Panc1 (cell line): Measurements from ENCODE around the gene UFSP1. TPM values are rescaled to one million over a fixed set of nuclear protein-coding genes. Genes with fewer than 3 reads are reported as not detected.

Experiments used
- ATAC-seq: fragments of 200-7000 bp; cut with Tn5 transposase; 2 replicates; pipeline ENCODE4 v1.9.1; 2020; ENCODE audit warnings: mild to moderate bottlenecking, moderate library complexity
- BruUV-seq: library from RNA; stranded (reverse); fragments of 400-500 nt; replicated peaks from 2 replicates; lab custom pipeline; 2021; lab: Mats Ljungman, UMichigan
- CTCF ChIA-PET: fragments of 300-600 bp; sonication (Branson Sonifier 250); formaldehyde crosslinking; loops from one replicate; lab custom pipeline; 2022; ENCODE audit warnings: antibody characterized with exemption; lab: Charles Lee
- POLR2A ChIA-PET: fragments of 300-600 bp; sonication (Branson Sonifier 250); formaldehyde crosslinking; loops from one replicate; lab custom pipeline; 2022; ENCODE audit warnings: antibody characterized with exemption; lab: Charles Lee
- DNase-seq: peaks from one replicate; pipeline ENCODE4 v3.0.0-alpha.2; 2010; ENCODE audit warnings: low read depth, low spot score
- H3K27ac ChIP-seq: 2 replicates; pipeline ENCODE4 v1.5.1; 2011; ENCODE audit warnings: mild to moderate bottlenecking, low read length, inconsistent platforms
- H3K27me3 ChIP-seq: fragments of 200-500 bp; sonication (Bioruptor generic); 2 replicates; pipeline ENCODE4 v1.6.0; 2014; ENCODE audit warnings: low read length, inconsistent platforms; ENCODE audit not compliant: control insufficient read depth, insufficient read depth
- H3K36me3 ChIP-seq: fragments of 200-500 bp; sonication (Bioruptor generic); 2 replicates; pipeline ENCODE4 v1.5.1; 2014; ENCODE audit warnings: inconsistent platforms, mild to moderate bottlenecking, low read length, moderate library complexity; ENCODE audit not compliant: control insufficient read depth, insufficient read depth
- H3K4me1 ChIP-seq: 2 replicates; pipeline ENCODE4 v1.5.1; 2011; ENCODE audit warnings: inconsistent platforms, mild to moderate bottlenecking, low read length, moderate library complexity; ENCODE audit not compliant: control insufficient read depth, insufficient read depth
- H3K4me3 ChIP-seq, 2 experiments: 2 replicates each; pipeline ENCODE4 v1.5.1; 2011 to 2012; ENCODE audit warnings: low read depth in 2 of 2, low read length in 2 of 2, mild to moderate bottlenecking in 2 of 2, inconsistent platforms in 1 of 2, moderate library complexity in 1 of 2
- H3K9me3 ChIP-seq: fragments of 200-500 bp; sonication (Bioruptor generic); 2 replicates; pipeline ENCODE4 v1.5.1; 2014; ENCODE audit warnings: low read depth, mild to moderate bottlenecking, inconsistent platforms, low read length, moderate library complexity; ENCODE audit not compliant: control insufficient read depth, insufficient read depth
- POLR2AphosphoS5 ChIP-seq: IDR thresholded peaks from 2 replicates; pipeline ENCODE4 v1.6.1; 2012; ENCODE audit warnings: mild to moderate bottlenecking, low read depth, low read length, moderate library complexity
- SIN3A ChIP-seq: IDR thresholded peaks from 2 replicates; pipeline ENCODE4 v1.6.1; 2012; ENCODE audit warnings: low read depth, mild to moderate bottlenecking, low read length, moderate library complexity, borderline replicate concordance; ENCODE audit not compliant: insufficient read depth
- TCF7L2 ChIP-seq: IDR thresholded peaks from 2 replicates; pipeline ENCODE4 v1.6.1; 2011; ENCODE audit warnings: mild to moderate bottlenecking, low read depth, low read length, inconsistent platforms
- in situ Hi-C: cut with HindIII; loops from 2 replicates; pipeline ENCODE4 v1.10.0; 2016; ENCODE audit warnings: low sequenced_read_pairs, low pct_unique_long_range_greater_than_20kb
- intact Hi-C: fragments of 100-400 bp; cut with micrococcal nuclease; formaldehyde crosslinking; loops from one replicate; pipeline ENCODE4 v1.10.0; 2022; ENCODE audit not compliant: unreplicated experiment
- total RNA-seq: library from RNA; stranded (reverse); gene quantifications from one replicate; pipeline ENCODE4 v1.2.1, GENCODE V29; 2021; ENCODE audit not compliant: unreplicated experiment
- TF ChIP-seq, protein P1 (sequence below), 2 experiments: IDR thresholded peaks; 2 replicates each; pipeline ENCODE4 v1.6.1; 2011 to 2012; ENCODE audit warnings: low read depth in 2 of 2, control low read depth in 1 of 2, low read length in 1 of 2, mild to moderate bottlenecking in 1 of 2, moderate library complexity in 1 of 2; ENCODE audit not compliant: insufficient read depth in 1 of 2
- TF ChIP-seq, protein P2 (sequence below): fragments of 450-650 bp; IDR thresholded peaks from 2 replicates; pipeline ENCODE4 v1.5.1; 2017; ENCODE audit warnings: mild to moderate bottlenecking

Gene UFSP1
- total RNA-seq, 1 experiment from 2014 or later: 3.3 TPM

DNA sequence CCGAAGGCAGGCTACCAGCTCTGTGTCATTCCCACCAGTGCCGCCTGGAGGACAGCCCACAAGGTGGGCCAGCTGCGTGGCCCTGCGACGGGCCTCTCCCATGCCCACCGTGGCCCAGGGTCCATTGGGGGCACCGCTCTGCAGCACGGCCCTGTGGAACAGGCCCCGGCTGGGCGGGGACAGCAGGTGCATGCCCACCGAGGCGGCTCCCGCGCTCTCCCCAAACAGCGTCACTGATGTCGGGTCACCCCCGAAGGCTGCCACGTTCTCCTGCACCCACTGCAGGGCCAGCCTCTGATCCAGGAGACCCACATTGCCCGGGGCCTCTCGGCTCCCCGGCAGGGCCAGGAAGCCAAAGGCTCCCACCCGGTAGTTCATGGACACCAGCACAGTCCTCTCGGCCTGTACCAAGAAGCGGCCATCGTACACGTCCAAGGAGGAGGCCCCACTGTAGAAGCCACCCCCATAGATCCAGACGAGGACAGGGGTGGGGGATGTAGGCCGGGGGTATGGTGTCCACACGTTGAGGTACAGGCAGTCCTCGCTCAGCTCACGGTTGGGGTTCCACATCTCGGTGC is 3.9 kb upstream of the UFSP1 start:
- BruUV-seq: no TSS peak
- no peaks in the 10 kb centered on the region for H3K36me3 ChIP-seq
- intact Hi-C loops (loop anchor here (5.0 kb wide), 1 partner anchor 389 kb away; no protein-coding TSS in a partner anchor), in situ Hi-C loops (no loop called here)
- ChIA-PET POLR2A (no interaction called here), CTCF (interaction anchor here (0.6 kb wide), 2 partner anchors 165 to 249 kb away, joined by 5 to 8 read pairs; no protein-coding TSS in a partner anchor)
- no peaks in the 10 kb centered on the region for H3K9me3 ChIP-seq
- no peak overlapping the region for H3K4me3 ChIP-seq
- ATAC-seq (no peak), DNase-seq (no peak)
- H3K27ac ChIP-seq: no peak overlapping the region
- no peaks in the 10 kb centered on the region; the same call in 1 of the 2 replicates for H3K27me3 ChIP-seq
- no peak for TF ChIP-seq SIN3A
- TF ChIP-seq, protein P1, sequence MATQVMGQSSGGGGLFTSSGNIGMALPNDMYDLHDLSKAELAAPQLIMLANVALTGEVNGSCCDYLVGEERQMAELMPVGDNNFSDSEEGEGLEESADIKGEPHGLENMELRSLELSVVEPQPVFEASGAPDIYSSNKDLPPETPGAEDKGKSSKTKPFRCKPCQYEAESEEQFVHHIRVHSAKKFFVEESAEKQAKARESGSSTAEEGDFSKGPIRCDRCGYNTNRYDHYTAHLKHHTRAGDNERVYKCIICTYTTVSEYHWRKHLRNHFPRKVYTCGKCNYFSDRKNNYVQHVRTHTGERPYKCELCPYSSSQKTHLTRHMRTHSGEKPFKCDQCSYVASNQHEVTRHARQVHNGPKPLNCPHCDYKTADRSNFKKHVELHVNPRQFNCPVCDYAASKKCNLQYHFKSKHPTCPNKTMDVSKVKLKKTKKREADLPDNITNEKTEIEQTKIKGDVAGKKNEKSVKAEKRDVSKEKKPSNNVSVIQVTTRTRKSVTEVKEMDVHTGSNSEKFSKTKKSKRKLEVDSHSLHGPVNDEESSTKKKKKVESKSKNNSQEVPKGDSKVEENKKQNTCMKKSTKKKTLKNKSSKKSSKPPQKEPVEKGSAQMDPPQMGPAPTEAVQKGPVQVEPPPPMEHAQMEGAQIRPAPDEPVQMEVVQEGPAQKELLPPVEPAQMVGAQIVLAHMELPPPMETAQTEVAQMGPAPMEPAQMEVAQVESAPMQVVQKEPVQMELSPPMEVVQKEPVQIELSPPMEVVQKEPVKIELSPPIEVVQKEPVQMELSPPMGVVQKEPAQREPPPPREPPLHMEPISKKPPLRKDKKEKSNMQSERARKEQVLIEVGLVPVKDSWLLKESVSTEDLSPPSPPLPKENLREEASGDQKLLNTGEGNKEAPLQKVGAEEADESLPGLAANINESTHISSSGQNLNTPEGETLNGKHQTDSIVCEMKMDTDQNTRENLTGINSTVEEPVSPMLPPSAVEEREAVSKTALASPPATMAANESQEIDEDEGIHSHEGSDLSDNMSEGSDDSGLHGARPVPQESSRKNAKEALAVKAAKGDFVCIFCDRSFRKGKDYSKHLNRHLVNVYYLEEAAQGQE (IDR thresholded peaks at IDR 0.05; ENCODE audit: insufficient read depth in 1 of 2, low read depth in 2 of 2, low read length in 1 of 2): no peak
- TF ChIP-seq, protein P2, sequence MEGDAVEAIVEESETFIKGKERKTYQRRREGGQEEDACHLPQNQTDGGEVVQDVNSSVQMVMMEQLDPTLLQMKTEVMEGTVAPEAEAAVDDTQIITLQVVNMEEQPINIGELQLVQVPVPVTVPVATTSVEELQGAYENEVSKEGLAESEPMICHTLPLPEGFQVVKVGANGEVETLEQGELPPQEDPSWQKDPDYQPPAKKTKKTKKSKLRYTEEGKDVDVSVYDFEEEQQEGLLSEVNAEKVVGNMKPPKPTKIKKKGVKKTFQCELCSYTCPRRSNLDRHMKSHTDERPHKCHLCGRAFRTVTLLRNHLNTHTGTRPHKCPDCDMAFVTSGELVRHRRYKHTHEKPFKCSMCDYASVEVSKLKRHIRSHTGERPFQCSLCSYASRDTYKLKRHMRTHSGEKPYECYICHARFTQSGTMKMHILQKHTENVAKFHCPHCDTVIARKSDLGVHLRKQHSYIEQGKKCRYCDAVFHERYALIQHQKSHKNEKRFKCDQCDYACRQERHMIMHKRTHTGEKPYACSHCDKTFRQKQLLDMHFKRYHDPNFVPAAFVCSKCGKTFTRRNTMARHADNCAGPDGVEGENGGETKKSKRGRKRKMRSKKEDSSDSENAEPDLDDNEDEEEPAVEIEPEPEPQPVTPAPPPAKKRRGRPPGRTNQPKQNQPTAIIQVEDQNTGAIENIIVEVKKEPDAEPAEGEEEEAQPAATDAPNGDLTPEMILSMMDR: no peak
- TF ChIP-seq TCF7L2: no peak
- TF ChIP-seq POLR2AphosphoS5: no peak
- peaks cover 32% of the 10 kb centered on the region for H3K4me1 ChIP-seq

DNA sequence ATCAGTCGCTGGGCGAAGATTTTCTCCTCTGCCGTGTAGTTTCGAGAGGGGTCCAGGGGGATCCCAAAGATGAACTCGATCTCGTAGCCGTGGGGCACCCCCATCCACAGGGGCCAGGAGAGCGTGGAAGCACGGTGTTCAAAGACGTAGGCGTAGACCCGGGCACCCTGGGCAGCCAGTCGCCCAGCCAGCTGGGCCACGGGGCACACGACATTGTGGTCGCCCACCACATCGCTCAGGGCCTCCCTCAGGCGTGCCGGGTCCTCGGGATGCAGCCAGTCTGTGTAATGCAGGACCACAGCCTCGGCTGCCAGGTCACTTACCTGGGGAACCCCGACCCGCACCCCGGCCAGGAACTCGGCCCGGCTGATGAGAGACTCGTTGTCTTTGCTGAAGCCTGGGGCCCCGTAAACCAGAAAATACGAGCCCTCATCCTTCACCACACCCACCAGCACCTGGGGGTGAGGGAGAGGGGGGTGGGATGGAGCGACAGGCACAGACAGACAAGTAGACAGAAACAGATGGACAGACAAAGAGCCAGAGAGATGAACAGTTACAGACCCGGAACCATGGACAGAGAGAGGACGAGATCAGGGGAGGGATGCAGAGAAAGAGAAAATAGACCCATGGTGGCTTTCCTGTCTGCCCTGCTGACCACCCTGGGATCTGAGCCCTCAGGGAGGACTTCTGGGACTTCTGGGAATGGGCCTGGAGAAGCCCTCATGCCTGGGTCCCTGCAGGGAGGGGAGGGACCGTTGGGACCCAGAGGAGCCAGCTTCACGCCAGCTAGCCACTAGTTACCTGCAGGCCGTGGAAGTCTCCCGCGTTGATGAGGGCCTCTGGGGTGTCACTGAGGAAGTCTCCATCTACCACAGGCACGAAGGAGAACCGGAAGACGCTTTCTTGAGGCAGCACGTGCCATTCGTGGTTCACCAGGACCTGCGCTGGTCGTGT is 3.1 kb upstream of the UFSP1 start:
- Histone ChIP-seq H3K4me1 (peaks cover 40% of the 10 kb centered on the region), H3K27ac (no peak overlapping the region), H3K36me3 (peaks cover 4% of the 10 kb centered on the region), H3K27me3 (no peaks in the 10 kb centered on the region; the same call in 1 of the 2 replicates), H3K4me3 (no peak overlapping the region), H3K9me3 (no peaks in the 10 kb centered on the region)
- ChIA-PET CTCF (interaction anchor here (0.6 kb wide), 1 partner anchor 250 kb away, joined by 8 read pairs; no protein-coding TSS in a partner anchor), POLR2A (no interaction called here)
- in situ Hi-C loops: no loop called here
- ATAC-seq: no peak
- TF ChIP-seq, protein P2: no peak
- TF ChIP-seq, protein P1 (IDR thresholded peaks at IDR 0.05; ENCODE audit: insufficient read depth in 1 of 2, low read depth in 2 of 2, low read length in 1 of 2): no peak
- TF ChIP-seq SIN3A: no peak
- no peak for TF ChIP-seq POLR2AphosphoS5
- no peak for TF ChIP-seq TCF7L2
- DNase-seq: no peak
- intact Hi-C loops: loop anchor here (5.0 kb wide), 1 partner anchor 390 kb away; no protein-coding TSS in a partner anchor
- BruUV-seq: no TSS peak
